COLO668 (cell line): Measurements from ENCODE around the gene CCDC110.

Experiments used
- DNase-seq: peaks from one replicate; lab custom pipeline; 2025; ENCODE audit not compliant: unreplicated experiment; lab: John Stamatoyannopoulos, UW

CCDC110 gene

DNA sequence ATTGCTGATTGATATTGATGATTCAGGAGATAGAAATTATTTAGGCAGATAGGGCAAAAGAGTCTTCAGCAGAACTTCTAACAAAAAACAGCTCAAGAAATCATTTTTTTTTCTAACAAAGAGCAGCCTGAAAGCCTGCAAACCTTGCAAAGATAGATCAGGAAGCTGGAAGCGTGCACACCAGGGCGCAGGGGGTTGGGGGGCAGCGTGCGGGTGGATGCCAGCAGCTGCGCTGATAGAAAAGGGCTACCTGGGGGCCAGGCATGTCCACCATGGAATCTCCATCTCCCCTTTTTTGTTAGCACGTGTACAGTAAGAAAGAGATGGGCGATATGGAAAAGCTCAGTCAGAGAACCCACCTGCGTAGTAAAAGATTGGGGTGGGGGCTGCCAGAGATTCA is 1.7 kb upstream of the CCDC110 start:
- DNase-seq = no peak

- no peak for DNase-seq
Observed at GRCh38 chr4:185472103-185472542, 590 bp upstream of the CCDC110 start.

DNA sequence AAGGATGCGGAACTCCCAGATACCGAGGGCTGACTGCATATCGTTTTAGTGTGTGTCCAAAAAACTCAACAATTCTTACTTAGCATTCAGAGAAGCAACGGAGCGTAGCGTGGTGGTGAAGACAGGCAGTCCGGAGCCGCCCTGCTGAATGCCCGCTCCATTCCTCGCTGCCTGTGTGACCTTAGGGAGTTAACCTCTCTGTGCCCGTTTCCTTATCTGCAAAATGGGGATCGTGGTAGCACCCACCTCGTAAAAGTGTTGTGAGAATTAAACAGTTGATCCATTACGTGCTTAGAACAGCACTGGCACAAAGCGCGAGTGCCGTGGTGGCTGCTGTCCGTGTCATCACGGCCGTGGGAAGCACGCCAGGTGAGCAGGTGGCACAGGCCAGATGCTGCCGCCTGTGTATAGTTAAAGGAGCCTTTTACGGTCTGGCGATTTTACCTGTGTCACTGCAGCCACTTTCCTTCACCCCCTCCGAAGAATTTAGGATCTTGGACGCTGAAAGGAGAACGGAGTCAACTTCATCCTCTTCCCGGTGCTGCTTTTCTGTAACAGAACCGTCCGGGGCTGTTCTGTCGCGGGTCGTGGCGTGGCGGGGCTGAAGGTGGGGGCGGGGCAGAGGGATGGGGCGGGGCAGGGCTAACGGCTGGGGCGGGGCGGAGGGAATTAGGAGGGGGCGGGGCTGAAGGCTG is 885 bp downstream of the CCDC110 start:
- peak; percentile 79 for DNase-seq

GRCh38 chr4:185469580-185470154 is 1.9 kb downstream of the CCDC110 start:
- DNase-seq = no peak

- no peak for DNase-seq
Observed at GRCh38 chr4:185468999-185469398, 2.5 kb downstream of the CCDC110 start.

DNA sequence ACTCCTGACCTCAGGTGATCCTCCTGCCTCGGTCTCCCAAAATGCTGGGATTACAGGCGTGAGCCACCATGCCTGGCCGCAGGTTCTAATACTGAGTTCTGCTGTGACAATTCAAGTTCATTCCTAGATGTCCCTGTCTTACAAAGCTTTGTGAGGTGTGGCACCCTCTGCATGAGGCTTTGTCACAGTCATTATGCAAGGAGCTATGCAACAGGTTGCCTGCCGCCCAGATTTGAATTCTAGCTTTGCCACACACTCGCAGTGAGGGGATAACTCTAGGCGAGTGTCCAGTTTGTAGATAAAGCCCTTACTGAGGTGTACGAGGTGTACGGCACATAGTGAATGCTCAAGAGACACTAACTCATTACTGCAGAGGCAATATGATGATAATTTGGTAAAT is 3.5 kb downstream of the CCDC110 start:
- no peak for DNase-seq

DNA sequence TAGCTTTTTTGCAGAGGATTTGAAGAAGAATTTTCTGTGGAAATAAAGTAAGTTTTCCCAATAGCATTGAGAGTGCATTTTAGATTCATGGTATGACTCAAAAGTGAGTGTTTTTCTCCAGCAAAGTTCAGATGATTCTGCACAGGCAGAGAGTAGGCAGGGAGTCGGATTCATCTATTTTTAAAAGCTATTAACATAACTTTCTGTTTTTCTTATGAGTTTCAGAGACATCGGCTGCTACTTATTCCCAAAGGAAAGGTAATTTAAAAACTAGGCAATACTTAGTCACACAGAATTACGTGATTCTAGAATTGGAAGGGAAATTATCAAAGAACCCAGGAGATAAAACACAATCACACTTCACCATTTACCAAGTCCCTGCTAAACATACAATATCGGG is 4.4 kb downstream of the CCDC110 start:
- no peak for DNase-seq

- DNase-seq = no peak
Observed at GRCh38 chr4:185465707-185466106, 5.8 kb downstream of the CCDC110 start.

DNA sequence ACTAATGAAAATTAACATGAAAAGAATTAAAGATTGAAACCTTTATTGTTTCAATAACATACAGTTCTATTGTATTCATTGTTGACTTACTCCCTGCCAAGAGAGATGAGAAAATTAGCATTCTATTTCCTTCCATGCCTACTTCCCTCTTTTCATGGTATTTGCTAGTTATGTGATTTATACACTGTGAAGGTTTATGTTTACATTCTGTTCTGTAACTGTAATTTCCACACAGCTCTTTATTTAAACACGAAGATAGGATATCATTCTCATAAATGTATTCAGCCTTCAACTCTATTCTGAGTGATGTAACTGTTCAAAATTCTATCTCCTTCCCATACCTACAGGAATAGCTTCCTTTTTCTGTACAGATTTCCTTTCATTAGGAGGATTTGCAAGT is 6.6 kb downstream of the CCDC110 start:
- DNase-seq = no peak

DNA sequence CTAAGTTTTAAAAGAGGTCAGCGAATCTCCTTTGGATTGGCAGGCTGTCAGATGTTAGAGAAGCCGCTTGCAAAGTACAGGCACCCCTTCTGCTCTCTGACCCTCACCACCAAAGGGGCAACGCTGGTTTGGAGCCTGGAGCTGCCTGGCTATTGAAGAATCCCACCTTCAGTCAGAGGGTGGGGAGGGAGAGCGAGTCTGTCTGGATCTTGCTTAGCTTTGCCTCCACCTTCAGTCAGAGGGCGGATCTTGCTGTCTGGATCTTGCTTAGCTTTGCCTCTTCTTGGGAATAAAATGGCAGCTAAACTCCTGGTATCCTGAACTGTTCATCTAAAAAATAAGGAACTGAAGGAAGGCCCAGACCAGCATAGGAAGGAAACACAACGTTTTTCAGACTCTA is 7.3 kb downstream of the CCDC110 start:
- DNase-seq = no peak

GRCh38 chr4:185463541-185463940 is 8.0 kb downstream of the CCDC110 start:
- DNase-seq = peak; percentile 20

- DNase-seq = no peak
Observed at GRCh38 chr4:185461565-185461964, 10.0 kb downstream of the CCDC110 start.

DNA sequence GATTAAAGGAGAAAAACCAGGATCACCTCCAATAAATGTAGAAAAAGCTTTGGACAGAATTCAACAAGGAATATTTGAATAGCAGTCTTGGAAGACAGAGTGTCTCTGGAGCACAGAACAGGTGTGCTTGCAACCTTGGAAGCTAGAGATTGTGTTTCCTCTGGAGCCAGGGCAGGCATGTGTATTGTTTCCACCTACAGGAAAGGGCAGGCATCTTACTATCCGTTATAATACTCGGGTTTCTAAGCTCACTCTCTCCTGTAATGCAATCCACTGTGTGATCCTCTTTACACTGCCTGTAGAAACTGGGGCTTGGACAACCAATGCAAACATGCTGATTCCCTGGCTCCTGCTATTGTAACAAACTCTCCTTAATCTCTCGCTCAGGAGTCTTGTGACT is 14.4 kb downstream of the CCDC110 start:
- peak; percentile 19 for DNase-seq

DNA sequence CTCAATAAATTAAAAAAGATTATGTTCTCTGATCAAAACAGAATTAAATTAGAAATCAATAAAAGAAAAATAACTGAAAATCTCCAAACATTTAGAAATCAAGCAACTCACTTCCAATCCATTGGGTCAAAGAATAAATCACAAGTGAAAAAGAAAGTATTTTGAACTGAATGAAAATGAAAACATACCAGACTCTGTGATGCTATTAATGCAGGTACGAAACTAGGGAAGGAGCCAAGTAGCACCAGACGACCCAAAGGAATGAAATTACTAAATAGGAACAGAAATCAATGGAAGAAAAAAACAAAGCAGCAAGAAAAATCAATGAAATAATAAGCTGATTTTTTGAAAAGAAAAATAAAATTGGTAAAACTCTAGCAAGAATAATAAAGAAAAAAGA is 15.4 kb downstream of the CCDC110 start:
- no peak for DNase-seq

DNA sequence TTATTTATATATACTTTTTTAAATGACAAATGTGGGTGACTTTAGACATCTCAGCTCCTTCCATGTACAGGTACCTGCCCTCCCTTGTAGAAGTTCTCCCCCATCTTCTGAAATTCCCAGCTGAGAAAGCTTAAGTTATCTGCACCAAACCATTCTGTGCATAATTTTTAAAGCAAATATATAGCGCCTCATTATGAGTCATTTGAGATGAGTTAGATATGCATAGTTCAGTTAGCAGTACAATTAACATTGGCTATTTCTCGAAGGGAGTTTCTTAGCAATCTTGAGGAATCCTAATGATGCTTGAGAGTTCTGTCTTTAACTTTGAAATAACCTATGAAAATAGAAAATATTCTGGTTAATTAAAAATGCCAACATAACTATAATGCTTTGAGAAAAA is 26.3 kb downstream of the CCDC110 start:
- DNase-seq = no peak

- no peak for DNase-seq
Observed at GRCh38 chr4:185441479-185441878, 30.1 kb downstream of the CCDC110 start.

- DNase-seq = no peak
Observed at GRCh38 chr4:185437809-185438208, 33.7 kb downstream of the CCDC110 start.

DNA sequence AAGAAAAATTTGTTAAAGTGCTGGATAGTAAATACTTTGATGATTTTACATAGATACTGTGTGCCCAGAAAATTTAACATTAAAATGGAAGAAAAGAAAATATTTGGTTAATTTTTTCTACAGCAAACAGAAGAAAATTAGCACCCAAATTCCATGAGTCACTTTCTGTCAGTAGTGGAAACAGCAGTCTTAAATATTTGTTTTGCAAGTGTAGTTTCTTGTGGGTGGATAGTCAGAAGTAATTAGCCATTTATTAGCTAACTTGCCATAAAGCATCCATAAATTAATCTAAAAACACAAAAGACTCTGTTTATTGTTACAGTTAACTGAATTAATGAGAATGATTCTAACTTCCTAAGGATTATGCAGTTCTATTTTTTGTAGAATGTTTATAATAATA is 36.1 kb downstream of the CCDC110 start:
- no peak for DNase-seq

GRCh38 chr4:185429660-185430059 is 41.9 kb downstream of the CCDC110 start:
- DNase-seq = no peak

- no peak for DNase-seq
Observed at GRCh38 chr4:185426960-185427688, 44.4 kb downstream of the CCDC110 start.

DNA sequence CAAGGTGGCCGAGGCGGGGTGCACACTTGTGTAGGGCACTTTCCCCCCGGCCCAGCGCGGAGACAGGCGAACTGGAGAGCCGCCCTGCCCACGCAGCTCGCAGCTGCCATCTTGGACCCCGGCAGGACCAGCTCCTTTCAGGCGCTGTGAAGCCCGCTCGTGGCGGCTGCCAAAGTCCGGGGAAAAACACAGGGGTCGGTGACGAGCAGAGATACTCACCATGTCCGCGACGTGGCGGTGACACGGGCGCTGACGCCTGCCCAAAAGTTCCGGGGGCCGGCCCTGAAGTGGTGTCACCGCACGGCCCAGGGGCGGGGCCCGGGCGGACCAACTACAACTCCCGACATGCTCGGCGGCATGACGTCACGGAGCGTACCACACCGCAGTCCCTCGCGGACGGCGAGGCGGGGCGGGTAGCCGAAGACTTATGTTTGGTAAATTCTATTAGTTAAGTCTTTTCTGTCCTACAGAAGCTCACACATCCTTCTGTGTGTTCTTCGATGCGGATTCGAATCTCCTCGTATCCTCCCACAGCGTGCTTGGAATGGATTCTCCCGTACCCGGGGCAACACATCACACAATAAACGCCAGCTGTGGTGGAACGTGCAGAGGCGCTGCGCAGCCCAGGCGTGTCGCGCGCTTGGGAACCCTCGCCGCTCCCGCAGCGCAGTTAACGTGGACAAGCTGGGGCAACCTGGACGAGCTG is 45.7 kb downstream of the CCDC110 start, which contains the start of gene UFSP2:
Gene UFSP2 (minus strand): TSS at position 318 of the 706 bp plus-strand sequence. CDS start 96 bp downstream, at position 222.
- DNase-seq = peak; percentile 92
